ENCODE measurements around the gene TRPV2.
A peak's percentile ranks its signal among the peaks of the same experiment; 100 is the strongest.
"Not testable (repeated sequence)": the region's sequence is repeated elsewhere in the genome, so short reads cannot be mapped to it uniquely, and the experiment has no call there.

The TRPV2 gene, protein sequence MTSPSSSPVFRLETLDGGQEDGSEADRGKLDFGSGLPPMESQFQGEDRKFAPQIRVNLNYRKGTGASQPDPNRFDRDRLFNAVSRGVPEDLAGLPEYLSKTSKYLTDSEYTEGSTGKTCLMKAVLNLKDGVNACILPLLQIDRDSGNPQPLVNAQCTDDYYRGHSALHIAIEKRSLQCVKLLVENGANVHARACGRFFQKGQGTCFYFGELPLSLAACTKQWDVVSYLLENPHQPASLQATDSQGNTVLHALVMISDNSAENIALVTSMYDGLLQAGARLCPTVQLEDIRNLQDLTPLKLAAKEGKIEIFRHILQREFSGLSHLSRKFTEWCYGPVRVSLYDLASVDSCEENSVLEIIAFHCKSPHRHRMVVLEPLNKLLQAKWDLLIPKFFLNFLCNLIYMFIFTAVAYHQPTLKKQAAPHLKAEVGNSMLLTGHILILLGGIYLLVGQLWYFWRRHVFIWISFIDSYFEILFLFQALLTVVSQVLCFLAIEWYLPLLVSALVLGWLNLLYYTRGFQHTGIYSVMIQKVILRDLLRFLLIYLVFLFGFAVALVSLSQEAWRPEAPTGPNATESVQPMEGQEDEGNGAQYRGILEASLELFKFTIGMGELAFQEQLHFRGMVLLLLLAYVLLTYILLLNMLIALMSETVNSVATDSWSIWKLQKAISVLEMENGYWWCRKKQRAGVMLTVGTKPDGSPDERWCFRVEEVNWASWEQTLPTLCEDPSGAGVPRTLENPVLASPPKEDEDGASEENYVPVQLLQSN

DNA sequence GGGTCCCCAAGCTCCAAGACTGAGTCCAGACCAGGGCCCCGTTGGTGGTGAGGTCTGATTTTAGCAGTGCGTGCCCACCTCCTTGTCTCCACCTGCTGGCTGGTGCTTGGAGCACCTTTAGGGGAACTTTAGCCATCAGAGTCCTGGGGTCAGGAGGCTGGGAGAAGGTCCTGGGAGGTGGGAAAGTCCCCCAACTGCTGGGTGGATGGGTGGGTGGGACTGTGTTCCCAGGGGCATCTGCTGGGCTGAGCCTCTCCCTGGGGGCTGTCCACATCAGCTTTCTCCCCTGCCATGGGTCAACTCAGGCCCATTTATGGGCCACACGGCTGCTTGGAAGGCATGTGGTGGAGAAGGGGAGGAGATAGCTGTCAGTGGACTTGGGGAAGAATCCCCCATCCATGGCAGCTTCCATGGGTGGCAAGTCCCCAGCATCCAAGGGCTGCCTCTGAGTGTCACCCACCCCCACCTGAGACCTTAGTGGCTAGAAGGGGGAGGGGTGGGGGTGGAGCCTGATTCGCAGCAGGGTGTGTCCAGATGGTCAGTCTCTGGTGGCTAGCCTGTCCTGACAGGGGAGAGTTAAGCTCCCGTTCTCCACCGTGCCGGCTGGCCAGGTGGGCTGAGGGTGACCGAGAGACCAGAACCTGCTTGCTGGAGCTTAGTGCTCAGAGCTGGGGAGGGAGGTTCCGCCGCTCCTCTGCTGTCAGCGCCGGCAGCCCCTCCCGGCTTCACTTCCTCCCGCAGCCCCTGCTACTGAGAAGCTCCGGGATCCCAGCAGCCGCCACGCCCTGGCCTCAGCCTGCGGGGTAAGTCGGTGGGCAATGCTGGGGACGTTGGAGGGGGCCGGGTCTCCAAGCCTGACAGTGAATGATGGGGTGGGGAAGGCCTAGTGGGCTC lies at the start of gene TRPV2:
Gene TRPV2, plus strand, starts transcription at position 541 of the 894 bp plus-strand sequence. CDS start 2,098 bp downstream, outside the sequence.
- DNase-seq = no peak

DNA sequence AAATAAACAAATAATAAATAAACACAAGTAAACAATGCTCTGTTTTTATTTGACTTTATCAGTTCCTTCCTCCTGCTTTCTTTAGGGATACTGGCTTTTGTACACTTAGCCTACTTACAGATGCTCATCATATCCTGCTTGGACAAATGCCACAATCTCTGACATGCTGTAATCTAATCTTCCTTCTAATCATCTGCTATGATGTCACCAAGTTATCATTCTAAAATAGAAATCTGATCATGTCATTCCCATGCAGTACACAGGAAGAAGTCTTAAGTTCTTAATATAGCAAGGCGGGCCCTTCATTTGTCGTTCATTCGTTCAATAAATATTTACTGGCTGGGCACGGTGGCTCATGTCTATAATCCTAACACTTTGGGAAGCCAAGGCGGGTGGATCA lies 43.6 kb upstream of the TRPV2 start:
- DNase-seq = no peak

DNA sequence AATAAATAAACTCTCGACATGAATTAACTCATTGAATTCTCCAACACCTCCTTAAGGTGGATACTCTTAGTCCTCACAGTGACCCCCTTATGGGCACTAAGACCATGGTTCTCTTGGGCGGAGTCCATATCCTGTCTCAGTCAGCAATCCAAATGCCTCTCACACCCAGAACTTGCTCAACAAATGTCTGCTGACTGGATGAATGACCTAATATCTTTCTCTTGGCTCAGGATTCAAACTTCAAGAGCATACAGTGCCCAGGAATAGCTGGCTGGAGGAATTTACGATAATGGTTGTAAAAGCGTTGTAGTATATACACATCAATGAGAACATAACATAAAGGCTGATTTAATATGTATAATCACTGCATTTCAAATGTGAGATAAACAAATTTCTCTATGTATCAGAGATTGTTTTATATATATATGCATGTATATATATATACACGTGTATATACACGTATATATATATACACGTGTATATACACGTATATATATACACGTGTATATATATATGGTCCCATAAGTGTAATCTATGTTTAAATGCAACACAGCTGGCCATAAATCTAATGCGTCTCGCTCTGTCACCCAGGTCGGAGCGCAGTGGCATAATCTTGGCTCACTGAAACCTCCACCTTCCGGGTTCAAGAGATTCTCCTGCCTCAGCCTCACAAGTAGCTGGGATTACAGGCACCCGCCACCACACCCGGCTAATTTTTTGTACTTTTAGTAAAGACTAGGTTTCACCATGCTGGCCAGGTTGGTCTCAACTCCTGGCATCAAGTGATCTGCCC lies 41.0 kb upstream of the TRPV2 start:
- DNase-seq = no peak

GRCh38 chr17:16377941-16378341 lies 37.4 kb upstream of the TRPV2 start:
- DNase-seq = no peak

- no peak for DNase-seq
These were observed 36.6 kb upstream of the TRPV2 start for GRCh38 chr17:16378636-16379282.

- no peak for DNase-seq
These were observed 35.7 kb upstream of the TRPV2 start for GRCh38 chr17:16379654-16380053.

- peak; percentile 98 for DNase-seq
These were observed 34.5 kb upstream of the TRPV2 start, which contains the start of gene UBB for GRCh38 chr17:16380640-16381495. UBB (plus strand) TSS chr17:16381091; CDS start chr17:16381908, 817 bp downstream.

DNA sequence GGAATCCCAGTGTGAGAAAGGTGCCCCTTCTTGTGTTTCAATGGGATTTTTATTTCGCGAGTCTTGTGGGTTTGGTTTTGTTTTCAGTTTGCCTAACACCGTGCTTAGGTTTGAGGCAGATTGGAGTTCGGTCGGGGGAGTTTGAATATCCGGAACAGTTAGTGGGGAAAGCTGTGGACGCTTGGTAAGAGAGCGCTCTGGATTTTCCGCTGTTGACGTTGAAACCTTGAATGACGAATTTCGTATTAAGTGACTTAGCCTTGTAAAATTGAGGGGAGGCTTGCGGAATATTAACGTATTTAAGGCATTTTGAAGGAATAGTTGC lies 33.9 kb upstream of the TRPV2 start:
- DNase-seq = no peak

DNA sequence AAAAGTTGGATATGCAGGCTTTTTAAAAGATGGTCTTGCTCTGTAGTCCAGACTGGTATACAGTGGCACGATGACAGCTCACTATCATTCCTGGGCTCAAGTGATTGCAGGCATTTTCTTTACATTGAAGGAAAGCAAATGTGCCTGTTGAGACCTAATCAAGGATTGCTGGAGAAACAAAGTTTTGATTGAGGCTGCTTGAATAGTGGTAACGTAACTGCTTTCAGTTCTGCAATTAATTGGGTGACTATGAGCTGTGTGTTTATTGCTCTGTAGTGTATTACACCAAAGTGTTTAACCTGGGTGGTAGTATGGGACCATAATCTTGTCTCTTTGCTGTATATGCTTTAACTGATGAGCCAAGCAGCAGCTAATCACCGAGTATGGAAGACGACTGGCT lies 32.2 kb upstream of the TRPV2 start:
- no peak for DNase-seq

GRCh38 chr17:16383772-16384287 lies 31.5 kb upstream of the TRPV2 start:
- DNase-seq = no peak

DNA sequence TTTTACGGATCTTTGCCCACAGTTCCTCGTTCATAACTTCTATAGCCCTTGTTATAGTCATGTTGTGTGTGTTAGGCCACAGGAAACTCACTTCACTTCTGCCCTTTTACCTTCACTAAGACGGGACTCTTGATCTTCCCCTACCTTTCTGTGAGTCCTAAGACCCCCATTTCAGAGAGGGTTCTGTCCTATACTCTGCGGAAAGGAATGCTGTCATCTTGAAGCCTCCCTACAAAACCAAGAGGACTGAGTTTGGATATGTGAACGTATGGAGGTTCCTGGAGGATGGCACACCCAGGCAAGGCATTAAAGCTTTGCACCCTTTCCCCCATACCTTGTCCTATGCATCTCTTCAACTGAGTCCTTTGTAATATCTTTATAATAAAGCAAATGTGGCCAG lies 30.8 kb upstream of the TRPV2 start:
- no peak for DNase-seq

DNA sequence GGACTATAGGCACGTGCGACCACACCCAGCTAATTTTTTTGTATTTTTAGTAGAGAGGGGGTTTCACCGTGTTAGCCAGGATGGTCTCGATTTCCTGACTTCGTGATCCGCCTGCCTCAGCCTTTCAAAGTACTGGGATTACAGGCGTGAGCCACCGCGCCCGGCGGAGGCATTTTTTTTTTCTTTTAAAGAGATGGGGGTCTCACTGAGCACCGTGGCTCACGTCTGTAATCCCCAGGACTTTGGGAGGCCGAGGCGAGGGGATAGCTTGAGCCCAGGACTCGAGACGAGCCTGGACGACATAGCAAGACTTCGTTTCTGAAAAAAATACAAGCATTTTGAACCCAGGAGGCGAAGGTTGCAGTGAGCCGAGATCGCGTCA lies 29.3 kb upstream of the TRPV2 start:
- not testable (repeated sequence) for DNase-seq

DNA sequence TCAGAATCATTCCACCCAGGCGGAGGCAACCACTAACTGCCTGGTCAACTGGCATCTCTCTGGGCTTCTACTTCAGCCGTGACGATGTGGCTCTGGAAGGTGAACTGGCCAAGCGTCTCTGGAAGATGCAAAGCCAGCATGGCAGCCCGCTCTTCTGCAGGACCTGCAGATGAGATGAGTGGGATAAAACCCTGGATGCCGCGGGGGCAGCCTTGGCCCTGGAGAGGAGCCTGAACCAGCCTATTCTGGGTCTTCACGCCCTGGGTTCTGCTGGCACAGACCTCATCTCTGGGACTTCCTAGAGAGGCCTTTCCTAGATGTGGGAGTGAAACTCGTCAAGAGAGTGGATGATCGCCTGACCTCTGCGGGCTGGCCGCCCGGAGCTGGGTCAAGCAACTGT lies 23.9 kb upstream of the TRPV2 start:
- DNase-seq = no peak

DNA sequence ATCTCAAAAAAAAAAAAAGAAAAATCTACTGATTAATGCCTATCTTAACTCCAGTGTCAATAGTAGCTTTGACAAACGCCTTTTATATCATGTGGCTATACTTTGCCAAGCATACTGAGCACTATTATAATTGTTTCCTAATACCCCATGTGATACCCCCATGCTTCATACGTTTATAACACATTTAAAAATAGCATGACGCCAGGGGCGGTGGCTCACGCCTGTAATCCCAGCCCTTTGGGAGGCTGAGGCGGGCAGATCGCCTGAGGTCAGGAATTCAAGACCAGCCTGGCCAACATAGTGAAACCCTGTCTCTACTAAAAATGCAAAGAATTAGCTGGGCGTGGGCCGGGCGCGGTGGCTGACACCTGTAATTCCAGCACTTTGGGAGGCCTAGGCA lies 22.9 kb upstream of the TRPV2 start:
- not testable (repeated sequence) for DNase-seq

DNA sequence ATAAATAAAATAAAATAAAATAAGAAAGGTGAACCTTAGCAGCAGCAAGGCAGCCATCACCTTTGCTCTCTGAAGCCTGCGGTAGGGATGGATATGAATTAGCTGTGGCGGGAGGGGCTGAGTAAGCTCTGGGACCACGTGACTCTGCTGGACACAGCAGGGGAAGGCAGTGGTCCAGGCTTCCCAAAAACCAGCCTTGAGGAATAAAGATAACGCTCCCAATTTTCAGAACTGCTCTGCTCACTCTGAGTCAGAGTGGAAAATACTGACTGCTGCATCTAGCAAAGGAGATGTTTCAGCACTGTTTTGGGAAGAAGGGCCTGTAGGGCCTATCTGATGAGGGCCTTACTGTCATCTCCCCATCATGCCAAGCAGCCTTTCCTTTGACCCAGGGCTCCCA lies 19.5 kb upstream of the TRPV2 start:
- DNase-seq = not testable (repeated sequence)

DNA sequence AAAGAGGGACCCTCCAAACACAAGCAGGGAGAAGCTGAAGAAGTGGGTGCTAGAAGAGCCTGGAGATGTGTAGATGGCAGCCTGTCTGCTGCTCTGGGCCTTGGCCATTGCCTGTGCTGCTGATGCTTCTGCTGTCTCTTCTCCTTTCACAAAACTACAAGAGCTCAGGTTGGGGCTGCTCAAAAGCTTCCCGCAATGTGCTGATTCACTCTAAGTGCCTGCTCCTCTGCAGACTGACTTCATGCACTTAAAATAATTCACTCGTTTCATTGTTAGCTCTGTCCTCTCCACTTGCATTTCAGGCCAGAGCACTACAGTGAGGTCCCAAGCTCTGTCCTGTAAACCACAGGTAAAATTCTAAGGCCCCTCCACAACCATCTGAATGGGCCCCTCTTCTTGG lies 18.7 kb upstream of the TRPV2 start:
- DNase-seq = not testable (repeated sequence)

DNA sequence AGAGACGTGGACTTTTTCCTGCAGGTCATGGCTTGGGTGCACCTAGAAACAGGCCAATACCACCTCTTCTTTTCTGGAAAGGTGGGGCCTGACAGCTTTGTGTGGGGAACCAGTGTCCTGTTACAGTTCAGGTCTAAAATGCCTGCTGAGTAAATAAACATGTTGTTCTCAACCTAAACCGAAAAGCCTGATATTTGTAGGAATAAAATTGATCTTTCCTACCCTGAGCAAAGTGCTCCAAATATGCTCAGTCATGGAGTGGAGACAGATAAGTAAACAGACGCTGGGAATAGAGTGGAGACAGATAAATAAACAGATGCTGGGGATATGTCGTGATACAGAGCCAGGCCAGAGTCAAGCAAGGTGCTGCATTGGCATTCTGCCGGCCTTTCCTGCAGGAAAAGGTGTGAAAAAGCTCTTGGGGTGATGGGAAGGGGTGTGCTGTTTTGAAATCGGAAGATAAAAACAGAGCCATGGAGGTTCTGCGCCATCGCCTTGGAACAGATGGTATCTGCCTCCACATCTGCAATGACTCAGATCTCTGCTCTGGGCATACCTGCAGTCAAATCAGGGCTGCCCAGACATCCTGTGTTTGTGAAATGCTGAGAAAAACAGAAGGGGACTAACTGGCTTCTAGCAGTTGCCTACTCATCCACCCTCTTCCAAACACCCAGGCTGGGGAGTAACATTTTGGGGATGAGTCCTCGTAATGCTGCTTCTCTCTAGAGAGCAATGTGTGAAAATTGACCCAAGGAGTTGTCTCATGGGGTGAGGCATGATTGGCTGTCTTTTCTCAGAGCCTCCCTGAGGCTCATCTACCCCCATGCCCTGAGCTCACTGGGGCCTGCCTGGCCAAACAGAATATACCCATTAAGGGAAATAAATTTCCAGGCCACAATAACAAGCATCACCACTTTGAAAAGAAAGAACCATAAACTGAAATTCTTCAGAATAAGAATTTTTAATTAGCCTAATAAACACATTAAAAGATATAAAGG lies 16.8 kb upstream of the TRPV2 start:
- DNase-seq = no peak

- DNase-seq = not testable (repeated sequence)
These were observed 11.5 kb upstream of the TRPV2 start for GRCh38 chr17:16403847-16404246.
